Left renal pelvis (tissue), 4 donors: ENCODE results near the gene TMPRSS6. TPM values are rescaled to one million over a fixed set of nuclear protein-coding genes. Genes with fewer than 3 reads are reported as not detected.

Experiments used
- DNase-seq, 4 donors: peaks; one replicate each; pipeline ENCODE4 v3.0.0-alpha.2; 2013; ENCODE audit warnings: low read depth in 4 of 4, low spot score in 3 of 4
- polyA plus RNA-seq, 4 donors: library from polyadenylated mRNA; unstranded; fragments of 120-200 nt; gene quantifications; one replicate each; pipeline ENCODE4 v1.2.1, GENCODE V29; 2013; ENCODE audit not compliant: insufficient read length in 4 of 4

Gene TMPRSS6
- polyA plus RNA-seq, 4 donors = 0.16 to 0.50 (median 0.26) TPM

DNA sequence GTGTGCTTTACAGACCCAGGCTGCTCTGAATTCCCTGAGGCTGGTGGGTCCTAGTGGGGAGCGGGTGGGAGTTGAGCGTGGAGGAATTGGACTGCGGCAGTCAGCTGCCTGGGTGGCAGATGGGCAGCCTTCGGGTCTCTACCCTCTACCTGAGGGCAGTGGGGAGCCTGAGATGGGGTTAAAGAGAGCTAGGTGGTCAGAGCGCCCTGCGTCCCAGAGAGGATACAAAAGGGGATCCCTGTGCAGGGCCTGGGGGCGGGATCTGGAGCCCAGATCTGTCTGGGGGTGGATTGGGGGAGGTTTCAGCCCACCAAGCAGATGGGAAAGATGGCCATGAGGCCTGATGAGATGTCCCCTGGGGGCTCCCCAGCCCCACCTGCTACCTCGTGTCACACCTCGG is 39.8 kb downstream of the TMPRSS6 start:
- no peak for DNase-seq

DNA sequence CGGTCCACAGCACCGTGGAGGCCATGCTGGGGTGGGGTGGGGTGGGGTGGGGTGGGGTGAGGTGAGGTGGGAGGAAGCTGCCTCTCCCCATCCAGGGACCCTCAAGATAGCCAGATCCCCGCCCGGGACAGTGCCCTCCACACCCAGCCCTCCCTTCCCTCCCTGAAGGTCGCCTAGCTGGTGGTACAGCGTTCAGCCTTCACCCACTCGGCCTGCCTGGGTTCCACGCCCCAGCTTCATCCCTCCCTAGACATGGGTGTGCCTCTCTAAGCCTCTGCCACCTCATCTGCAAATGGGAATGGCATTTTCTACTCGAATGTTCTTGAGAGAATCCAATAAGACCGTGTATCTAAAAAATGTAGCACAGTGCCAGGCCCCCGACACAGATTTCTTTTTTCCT is 40.2 kb downstream of the TMPRSS6 start:
- no peak for DNase-seq

DNA sequence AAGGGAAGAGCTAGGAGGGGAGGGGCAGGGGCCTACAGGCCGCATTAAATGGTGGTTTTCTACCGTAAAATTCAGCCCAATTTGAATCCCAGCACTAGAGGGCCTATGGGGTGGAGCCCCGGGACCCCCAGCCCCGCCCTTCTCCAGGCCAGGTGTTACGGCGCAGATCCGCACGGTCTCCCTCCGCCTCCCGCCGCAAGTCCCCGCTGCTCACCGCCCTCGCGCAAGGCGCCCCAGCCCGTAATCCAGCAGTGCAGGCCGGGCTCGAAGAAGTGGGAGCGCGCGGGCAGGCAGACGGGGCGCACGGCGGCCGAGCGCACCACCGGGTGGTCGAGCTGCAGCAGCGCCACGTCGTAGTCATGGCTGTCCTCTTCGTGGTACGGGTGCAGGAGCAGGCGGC is 40.7 kb downstream of the TMPRSS6 start:
- no peak for DNase-seq

DNA sequence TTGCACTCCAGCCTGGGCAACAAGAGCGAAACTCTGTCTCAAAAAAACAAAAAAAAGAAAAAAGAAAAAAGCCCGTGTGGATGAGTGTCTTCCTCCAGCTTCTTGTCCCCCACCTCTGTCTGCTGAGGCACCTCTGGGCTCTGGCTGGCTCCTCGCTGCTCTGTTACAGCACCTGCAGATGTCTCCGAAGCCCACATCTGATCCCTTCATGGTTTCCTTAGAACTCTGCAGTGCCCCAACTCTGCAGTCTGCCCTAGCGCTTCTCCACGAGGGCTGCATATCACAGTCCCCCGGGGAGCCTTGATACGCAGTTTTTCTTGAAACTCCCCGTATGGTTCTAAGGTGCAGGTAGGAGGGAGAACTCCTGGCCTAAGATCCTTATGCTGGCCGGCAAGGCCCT is 42.1 kb downstream of the TMPRSS6 start:
- DNase-seq = no peak

DNA sequence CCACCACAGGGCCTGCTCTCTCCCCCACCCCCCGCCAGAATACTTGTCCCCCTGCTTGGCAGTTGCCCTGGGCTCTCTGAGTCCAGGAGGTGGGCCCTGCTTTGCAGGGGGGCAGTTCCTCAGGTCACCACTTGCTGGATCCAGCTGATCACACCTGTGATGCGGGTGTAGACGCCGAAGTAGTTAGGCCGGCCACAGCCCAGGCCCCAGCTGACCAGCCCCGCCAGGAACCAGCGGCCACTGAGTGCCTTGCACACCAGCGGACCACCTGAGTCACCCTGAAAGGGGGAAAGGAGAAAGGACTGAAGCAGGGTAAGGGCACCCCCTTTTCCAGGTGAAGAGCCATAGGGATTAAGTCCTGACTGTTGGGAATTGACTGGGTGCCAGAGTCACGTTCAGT is 43.6 kb downstream of the TMPRSS6 start:
- no peak for DNase-seq

DNA sequence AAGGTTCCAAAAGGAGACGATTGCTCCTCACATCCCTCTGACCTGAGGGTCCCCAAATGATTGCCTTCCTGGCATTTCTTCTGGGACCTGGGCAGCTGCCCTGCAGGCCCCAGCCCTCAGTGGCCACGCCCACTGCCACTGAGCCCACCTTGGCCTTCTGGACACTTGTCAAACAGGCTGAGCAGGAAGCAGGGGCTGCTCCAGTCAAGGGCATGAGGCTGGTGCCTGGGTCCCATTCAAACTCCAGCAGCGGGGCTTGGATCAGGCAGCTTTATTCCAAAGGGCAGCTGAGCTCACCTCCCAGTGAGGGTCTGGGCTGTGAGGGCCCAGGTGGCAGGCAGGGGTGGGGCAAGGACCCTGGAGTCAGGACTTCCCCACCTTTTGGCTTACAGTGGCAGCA is 44.3 kb downstream of the TMPRSS6 start:
- DNase-seq = no peak

DNA sequence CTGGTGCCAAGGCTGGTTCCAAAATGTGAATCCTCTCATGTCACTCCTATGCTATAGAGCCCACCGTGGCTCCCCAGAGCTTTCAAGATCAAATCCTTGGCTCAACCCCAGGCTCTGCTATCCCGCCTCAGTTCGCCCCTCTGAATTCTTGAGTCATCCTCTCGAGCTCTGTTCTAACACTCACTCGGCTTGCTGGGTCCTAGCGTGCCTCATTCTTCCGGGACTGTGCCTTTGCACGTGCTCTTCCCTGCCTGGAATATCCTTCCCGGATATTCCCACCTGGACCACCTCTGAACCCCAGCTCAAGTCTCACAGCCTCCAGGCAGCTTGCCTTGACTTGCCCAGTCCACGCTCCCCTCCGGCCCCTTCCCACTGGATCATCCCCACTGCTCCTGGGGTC is 45.0 kb downstream of the TMPRSS6 start:
- DNase-seq = no peak

DNA sequence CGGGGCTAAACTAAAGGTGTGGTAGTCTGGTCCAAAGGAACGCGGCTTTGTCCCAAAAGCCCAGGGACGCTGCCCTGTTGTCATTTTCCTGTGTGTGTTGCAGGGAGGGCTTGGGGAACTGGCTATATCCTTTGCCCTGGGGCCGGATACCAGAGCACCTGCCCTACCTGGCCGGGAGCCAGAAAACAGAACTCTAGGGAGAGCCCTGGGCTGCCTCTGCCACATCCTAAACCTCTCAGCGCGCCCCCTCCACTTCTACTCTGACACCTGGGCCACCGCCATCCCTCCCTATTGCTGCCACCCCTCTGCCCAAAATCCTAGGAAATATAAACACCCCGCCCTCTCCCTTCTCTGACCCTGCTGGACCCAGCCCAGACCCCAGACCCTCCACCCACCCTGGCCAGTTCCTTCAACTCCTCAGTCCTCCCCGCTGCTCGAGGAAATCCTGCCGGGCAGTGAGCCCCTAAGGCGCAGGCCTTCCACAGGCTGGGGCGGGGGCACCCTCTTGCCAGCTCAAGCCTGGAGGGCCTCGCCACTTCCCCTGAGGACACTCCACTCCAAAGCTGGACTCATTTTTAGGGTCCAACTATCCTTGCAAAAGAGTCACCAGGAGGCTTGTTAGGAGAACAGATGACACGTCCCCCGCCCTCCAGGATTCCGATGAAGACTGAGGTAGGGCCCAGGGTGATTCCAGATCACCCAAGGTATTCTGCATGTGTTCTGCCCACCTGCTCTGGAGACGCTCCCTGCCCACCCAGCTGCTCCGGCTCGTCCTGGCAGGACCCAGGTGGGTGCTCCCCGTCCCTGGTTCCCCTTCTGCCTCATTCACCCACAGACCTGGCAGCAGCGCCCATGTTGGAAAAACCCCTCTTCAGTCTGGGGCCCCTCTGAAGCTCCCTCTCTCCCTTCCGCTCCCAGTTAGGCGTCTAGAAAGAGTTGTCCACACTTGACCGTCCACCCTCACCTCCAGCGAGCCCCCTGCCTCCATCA is 45.8 kb downstream of the TMPRSS6 start:
- no peak for DNase-seq

DNA sequence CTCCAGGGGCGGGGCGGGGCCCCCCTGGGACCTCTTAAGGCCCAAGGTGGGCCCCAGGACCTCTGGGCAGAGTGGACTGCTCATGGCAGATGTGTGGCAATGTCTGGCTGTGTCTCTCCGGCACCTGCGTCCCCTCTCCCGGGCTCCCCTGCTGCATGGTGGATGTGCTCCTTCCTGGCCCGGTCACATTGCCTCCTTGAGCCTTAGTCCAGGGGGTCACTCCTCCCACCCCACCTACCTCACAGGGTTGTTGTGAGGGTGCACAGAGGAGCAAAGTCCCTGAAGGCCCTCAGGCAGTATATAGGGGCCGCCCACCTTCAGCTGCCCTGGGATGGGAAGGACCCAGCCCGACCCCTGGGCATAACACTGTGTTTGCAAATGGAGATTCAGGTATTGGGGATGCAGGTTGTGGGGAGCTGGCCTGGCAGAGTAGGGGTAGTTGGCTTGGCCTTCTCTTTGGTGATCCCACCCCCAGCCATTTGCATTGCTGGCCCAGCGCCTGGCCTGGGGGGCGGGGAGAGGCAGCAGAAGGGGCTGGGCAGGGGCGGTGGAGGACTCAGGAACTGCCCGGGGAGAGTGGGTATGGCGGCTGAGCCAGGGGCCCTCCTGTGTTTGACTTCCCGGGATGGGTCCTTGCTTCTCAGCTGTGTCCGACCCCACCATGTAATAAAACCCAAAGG is 46.7 kb downstream of the TMPRSS6 start:
- DNase-seq = no peak

DNA sequence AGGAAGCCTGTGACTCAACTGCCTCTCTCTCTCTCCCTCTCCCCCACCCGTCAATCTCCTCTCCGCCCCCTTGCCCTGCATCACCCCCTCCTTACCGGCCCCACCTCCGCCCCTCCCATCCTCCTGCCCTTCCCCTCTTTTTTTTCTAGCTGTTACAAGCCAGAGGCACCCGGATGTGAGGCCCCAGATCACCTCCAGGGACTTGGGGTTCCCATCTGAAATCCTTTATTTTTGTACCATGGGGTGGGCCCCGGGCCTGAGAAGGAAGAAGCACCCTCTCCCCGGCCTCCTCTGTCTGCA is 47.2 kb downstream of the TMPRSS6 start:
- DNase-seq = no peak

DNA sequence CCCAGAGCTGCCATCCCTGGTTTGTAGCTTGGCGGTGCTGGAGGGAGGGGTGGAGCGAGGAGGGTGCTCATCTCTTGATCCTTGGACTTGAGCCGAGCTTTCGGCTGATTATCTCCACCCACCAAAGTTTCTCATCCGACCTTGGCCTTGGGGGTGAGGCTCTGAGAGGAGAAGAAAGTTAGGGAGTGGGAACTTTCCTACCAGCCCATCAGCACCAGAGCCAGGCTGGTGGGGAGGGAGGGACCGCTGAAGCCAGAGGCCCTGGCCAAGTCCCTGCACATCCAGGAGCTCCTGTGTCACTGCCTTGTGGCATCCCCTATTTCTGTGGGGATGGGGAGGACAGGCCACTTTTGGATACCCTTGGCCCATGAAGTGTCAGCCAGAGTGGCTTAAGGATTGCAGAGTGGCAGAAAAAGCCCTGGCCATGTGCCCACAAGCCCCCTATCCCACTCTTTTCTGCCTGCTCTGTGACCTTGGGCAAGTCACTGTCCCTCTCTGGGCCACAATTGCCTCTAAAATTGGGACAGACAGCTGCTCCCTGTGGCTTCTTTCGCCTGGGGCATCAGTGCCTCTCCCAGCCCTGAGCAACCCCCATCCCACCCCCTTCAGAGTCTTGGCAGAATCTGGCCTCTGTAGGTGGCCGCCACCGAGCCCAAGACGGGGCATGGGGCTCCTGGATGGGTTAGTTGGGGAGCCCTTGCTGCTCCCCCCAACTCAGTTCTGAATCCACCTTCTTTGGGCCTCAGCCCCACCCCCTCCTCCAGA is 47.7 kb downstream of the TMPRSS6 start:
- DNase-seq = no peak

DNA sequence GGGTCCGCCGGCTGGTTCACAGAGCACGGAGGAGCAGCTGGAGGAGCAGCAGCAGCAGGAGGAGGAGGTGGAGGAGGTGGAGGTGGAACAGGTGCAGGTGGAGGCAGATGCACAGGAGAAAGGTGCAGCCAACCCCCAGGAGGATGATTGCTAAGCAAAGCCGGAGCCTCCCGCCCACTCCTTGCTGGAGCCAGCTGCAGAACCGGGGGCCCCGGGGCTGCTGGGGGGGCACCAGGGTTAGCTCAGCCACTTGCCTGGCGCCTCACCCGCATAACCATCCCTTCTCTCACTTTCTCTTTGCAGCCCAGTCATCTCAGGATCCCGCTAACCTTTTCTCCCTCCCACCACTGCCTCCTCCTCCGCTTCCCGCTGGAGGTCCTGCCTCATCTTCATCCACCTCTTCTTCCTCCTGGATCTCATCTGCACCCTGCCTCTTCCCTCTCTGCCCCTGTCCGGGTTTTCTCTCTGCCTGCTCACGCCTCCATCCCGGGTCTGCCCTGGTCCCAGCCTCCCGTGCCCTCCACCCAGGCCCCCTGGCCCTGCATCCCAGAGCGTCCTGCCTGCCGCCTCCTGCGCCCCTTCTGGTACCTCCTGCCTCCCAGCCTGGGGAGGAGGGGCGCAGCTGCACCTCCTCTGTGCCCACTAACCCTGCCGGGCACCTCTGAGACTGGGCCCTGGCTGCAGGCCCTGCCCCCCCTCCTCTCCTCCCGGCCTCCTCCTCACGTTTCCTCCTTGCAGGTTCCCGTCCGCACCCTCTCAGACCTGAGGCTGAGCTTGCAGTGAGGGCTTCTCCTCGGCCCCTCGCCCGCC is 48.5 kb downstream of the TMPRSS6 start:
- no peak for DNase-seq

DNA sequence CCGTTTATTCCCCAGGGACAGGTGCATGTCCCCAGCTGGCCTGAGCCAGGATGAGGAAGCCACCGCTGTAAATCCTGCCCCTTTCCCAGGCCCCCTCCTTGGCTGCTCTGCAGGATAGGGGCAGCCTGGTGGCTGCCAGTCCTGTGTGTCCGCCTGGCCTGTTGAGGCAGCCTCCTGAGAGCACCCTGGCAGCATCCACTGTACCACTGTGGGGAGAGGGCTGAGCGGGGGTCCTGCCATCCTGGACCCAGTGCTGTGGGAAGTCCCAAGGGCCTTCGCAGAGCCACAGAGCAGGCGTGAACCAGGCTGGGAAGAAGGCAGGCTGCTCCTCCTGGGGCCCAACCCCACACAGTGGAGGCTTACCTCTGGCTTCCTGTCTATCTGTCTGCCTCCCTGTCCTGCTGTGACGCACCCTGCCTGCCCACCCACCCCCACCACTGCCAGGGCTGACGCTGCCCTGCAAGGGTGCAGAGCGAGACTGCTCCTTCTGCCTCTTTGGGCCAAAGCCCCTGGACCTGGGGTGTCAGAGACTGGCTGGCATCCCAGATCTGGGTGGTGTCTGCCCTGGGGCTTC is 49.5 kb downstream of the TMPRSS6 start:
- DNase-seq = no peak

DNA sequence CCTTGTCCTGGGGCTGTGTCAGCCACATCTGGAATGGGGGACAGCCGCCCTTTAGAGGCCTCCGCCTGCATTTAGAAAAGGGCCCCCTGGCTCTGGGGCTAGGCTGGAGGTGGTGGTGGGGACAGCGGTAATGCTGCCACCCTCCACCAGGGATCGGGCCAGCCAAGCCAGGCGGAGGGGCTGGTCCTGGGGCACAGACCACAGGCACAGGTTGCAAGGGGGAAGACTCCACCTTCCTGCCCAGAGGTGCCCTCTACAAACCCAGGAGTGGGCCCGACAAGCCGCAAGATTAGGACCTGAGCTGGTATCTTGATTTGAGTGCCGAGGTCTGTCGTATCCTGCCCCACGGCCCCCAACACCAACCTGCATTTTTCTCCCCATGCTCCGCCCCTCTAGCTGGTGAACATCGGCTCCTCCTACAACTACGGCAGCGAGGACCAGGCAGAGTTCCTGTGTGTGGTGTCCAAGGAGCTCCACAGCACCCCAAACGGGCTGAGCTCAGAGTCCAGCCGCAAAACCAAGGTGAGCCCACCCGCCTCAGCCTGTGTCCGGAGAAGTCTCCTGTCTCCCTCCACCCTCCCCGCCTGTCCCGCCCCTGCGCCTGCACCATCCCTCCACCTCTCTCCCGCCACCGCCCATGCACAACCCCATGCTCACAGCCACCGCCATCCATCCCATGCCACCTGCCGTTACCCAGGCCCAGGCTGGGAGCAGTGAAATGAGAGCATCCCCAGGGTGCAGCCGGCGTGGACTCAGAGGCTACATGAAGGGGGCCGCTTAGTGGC is 50.4 kb downstream of the TMPRSS6 start:
- DNase-seq = no peak

DNA sequence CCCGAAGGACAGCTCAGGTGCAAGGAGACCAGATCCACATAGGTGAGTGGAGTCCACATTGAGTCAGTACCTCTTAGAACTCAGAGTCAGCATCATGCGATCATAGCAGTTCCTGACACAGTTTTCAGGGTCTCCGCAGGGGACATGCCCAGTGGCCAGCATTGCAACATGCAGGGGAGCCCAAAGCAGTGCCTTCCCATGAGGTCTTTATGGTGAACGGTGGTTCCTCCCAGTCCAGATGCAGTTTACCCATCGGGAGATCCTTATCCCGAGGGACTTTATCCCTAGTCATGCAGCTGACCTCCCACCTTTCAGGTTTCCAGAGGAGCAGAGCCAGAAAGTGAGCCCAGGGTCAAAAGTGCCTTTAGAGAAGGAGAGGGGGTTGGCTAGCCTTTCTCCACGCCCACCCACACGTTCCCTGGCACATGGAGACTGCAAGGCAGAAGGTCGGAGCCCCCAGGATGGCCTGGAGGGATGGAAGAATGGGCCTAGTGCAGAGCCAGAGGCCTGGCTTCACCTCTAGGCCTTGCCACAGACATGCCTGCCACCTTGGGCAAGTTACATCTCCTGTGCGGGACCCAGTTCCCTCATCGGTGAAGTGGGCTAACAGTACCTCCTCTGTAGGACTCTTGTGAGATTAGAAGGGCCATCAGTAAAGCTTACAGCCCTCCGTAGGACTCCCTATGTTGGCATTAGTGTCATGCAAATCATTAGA is 51.6 kb downstream of the TMPRSS6 start:
- no peak for DNase-seq

DNA sequence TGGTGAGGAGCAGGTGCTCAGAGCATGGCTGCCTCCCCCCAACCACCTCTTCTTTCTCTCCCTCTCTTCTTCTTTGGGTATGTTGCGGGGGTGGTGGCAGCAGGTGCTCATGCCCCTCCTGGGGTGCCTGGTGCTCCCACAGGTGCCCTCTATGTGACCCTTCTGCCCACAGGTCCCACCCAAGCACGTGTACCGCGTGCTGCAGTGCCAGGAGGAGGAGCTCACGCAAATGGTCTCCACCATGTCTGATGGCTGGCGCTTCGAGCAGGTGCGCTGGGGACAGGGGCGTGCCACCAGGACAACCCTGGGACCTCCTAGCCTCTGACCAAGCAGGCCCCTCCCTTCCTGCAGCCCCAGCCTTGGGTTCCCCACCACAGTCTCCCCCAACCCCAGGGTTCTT is 52.3 kb downstream of the TMPRSS6 start:
- no peak for DNase-seq

DNA sequence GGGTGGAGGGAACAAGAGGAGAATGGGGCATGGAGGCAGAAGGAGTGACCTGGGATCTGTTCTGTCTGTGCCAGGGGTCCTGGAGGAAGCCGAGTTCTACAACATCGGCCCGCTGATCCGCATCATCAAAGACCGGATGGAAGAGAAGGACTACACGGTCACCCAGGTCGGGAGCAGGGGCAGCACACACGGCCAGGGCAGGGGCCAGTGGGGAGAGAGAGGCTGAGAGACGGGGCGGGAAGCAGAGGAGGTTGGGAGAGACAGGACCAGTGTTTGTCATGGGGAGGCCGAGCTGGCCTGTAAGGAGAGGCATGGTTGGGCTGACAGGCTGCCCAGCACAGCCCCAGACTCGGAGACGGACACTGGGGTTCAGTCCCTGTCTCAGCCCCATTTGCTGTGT is 53.3 kb downstream of the TMPRSS6 start:
- DNase-seq = no peak

DNA sequence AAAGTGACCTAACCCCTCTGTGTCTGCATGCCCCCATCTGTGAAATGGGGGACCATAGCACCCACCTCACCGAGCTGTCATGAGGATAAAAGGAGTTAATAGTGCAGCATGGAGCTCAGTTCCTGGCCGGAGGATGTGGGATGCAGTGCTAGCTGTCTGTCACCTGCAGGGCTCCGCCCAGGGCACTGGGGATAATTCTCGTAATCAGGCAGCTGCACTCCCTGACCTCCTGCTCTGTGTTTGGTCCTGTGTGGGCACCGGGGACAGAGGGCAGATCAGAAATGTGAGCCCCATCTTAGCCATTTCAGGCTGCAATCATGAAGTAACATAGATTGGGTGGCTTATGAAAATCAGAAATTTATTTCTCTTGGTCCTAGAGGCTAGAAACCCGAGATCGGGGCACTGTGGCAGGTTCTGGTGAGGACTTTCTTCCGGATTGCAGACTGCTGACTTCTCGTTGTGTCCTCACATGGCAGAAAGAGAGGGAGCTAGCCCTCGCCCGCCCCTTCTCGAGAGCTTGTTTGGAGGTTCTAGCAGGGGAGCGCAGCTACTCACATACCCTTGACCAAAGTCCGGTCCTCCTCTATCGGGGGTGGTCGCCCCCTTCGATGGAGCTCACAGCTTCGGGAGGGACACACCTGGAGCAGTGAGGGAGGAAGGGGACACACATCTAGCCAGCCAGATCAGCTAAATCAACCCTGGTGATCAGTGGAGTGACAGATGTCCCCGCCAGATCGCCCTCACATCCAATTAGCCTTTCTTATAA is 54.7 kb downstream of the TMPRSS6 start:
- no peak for DNase-seq
